ENCODE data around the gene RPL13. TPM values are rescaled to one million over a fixed set of nuclear protein-coding genes. Genes with fewer than 3 reads are reported as not detected.

Gene RPL13
- total RNA-seq = 1,000 to 10,000 TPM; 1,505 to 1,678 TPM
- polyA plus RNA-seq = 1,000 to 10,000 TPM; 4,359 to 6,820 TPM
- long read RNA-seq, donor 1, full-length matches to known transcripts = 777 of 877 reads
- long read RNA-seq, donor 1, partial matches to known transcripts = 70 of 877 reads
- long read RNA-seq, donor 1, other reads (novel, unspliced or antisense) = 30 of 877 reads
- long read RNA-seq, donor 2, full-length matches to known transcripts = 503 of 514 reads
- long read RNA-seq, donor 2, partial matches to known transcripts = 6 of 514 reads
- long read RNA-seq, donor 2, other reads (novel, unspliced or antisense) = 5 of 514 reads

DNA sequence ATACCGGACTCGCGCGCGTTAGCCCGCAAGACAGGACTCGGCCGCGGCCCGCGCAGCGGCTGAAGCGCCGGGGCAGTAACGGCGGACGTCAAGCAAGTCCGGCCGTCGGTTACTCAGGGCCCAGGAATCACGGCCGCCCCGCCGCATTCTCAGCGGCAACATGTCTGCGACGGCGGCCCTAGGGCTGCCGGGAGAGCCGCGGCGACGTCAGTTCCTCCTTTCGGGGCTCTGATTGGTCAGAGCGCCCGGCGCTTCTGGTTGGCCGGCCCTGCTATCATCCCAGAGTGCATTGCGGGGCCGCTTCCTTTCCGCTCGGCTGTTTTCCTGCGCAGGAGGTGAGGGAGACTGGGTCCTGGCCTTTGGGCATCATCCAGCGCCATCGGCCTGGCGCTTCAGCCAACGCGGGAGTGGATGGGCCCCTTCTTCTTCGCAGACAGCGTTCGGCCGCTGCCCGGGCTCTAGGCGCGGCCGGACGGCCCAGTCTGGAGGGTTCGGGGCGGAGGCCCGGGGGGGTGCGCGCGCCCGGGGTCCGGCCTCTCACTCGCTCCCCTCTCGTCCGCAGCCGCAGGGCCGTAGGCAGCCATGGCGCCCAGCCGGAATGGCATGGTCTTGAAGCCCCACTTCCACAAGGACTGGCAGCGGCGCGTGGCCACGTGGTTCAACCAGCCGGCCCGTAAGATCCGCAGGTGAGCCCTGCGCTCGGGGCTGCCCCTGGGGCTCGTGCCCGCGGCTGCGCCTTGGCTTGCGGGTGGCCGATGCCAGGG, at the start of gene RPL13:
Gene RPL13 (plus strand): TSS at position 305 of the 764 bp plus-strand sequence. CDS start 278 bp downstream, at position 583.
- Histone ChIP-seq H3K36me3 (ENCODE audit: control insufficient read depth in 1 of 2, insufficient read depth in 2 of 2, low read length in 1 of 2) (peaks cover 0 to 15% of the 10 kb centered on the region in 2 donors), H3K4me3 (ENCODE audit: low read length in 2 of 2) (peak within 1 kb of the TSS; percentile 78 to 80), H3K9me3 (ENCODE audit: control insufficient read depth, low read length) (no peaks in the 10 kb centered on the region), H3K4me1 (ENCODE audit: control insufficient read depth in 1 of 2, insufficient read depth in 2 of 2, low read length in 2 of 2) (no peaks in the 10 kb centered on the region), H3K27me3 (ENCODE audit: control insufficient read depth in 1 of 2, insufficient read depth in 2 of 2, low read length in 1 of 2) (peaks cover 0 to under 1% of the 10 kb centered on the region in 2 donors), H3K27ac (ENCODE audit: low read depth in 1 of 2, low read length in 2 of 2) (peak within 1 kb of the TSS; percentile 83 to 88)
- peak; percentile 98 for ATAC-seq (ENCODE audit: low FRiP score)
- 0% methylated on average over 77 to 87 of the region's 87 CpGs for WGBS, 2 donors
- DNase-seq = peak; percentile 97 to 98
- intact Hi-C loops (cut with DNase I) = loop anchor here in 1 of 2 donors (10.0 kb wide), 1 partner anchor 316 kb away; no protein-coding TSS in a partner anchor

DNA sequence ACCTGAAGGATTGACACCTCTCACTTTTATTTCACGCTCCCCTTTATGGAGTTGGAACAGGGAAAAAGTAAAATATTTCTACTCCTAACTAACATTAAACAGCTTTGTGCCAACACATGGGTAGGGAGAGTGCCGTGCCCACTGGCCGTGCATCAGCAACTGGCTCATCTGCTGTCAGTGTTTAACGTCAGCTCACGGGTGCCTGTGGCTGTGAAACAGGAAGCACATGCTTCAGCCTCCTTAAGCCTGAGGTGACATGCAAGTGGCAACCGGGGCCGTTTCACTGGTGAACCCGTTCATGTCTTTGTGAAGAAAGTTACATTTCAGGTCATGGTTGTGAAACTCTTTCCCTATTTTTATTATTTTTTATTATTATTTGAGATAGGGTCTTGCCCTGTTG, 49.1 kb upstream of the RPL13 start:
- ATAC-seq (ENCODE audit: low FRiP score) = no peak
- WGBS, 2 donors = 81 to 83% methylated on average over 8 of the region's 8 CpGs
- no peak for DNase-seq

GRCh38 chr16:89512453-89512852, 48.0 kb upstream of the RPL13 start:
- H3K36me3 ChIP-seq (ENCODE audit: control insufficient read depth in 1 of 2, insufficient read depth in 2 of 2, low read length in 1 of 2) = peaks cover 3% of the 10 kb centered on the region in 2 donors
- H3K4me1 ChIP-seq (ENCODE audit: control insufficient read depth in 1 of 2, insufficient read depth in 2 of 2, low read length in 2 of 2) = no peaks in the 10 kb centered on the region
- DNase-seq = no peak
- H3K27ac ChIP-seq (ENCODE audit: low read depth in 1 of 2, low read length in 2 of 2) = no peak overlapping the region
- H3K4me3 ChIP-seq (ENCODE audit: low read length in 2 of 2) = no peak overlapping the region
- no peaks in the 10 kb centered on the region for H3K27me3 ChIP-seq (ENCODE audit: control insufficient read depth in 1 of 2, insufficient read depth in 2 of 2, low read length in 1 of 2)
- no peak for ATAC-seq (ENCODE audit: low FRiP score)
- H3K9me3 ChIP-seq (ENCODE audit: control insufficient read depth, low read length) = no peaks in the 10 kb centered on the region
- WGBS, 2 donors = 86 to 90% methylated on average over 9 of the region's 9 CpGs
- intact Hi-C loops (cut with DNase I) = no loop called here

More for the DNA sequence above, 49.1 kb upstream of the RPL13 start:
- Histone ChIP-seq H3K36me3 (ENCODE audit: control insufficient read depth in 1 of 2, insufficient read depth in 2 of 2, low read length in 1 of 2) (peaks cover 3% of the 10 kb centered on the region in 2 donors), H3K4me3 (ENCODE audit: low read length in 2 of 2) (no peak overlapping the region), H3K9me3 (ENCODE audit: control insufficient read depth, low read length) (no peaks in the 10 kb centered on the region), H3K27me3 (ENCODE audit: control insufficient read depth in 1 of 2, insufficient read depth in 2 of 2, low read length in 1 of 2) (no peaks in the 10 kb centered on the region), H3K4me1 (ENCODE audit: control insufficient read depth in 1 of 2, insufficient read depth in 2 of 2, low read length in 2 of 2) (no peaks in the 10 kb centered on the region), H3K27ac (ENCODE audit: low read depth in 1 of 2, low read length in 2 of 2) (no peak overlapping the region)
- intact Hi-C loops (cut with DNase I) = no loop called here

- no peaks in the 10 kb centered on the region for H3K27me3 ChIP-seq (ENCODE audit: control insufficient read depth in 1 of 2, insufficient read depth in 2 of 2, low read length in 1 of 2)
- WGBS, 2 donors = 81 to 84% methylated on average over 9 of the region's 9 CpGs
These were observed 43.4 kb upstream of the RPL13 start for GRCh38 chr16:89517128-89517527.

GRCh38 chr16:89519881-89520280, 40.6 kb upstream of the RPL13 start:
- Histone ChIP-seq H3K4me1 (ENCODE audit: control insufficient read depth in 1 of 2, insufficient read depth in 2 of 2, low read length in 2 of 2) (no peaks in the 10 kb centered on the region), H3K36me3 (ENCODE audit: control insufficient read depth in 1 of 2, insufficient read depth in 2 of 2, low read length in 1 of 2) (peaks cover 0 to 11% of the 10 kb centered on the region in 2 donors), H3K4me3 (ENCODE audit: low read length in 2 of 2) (no peak overlapping the region), H3K27me3 (ENCODE audit: control insufficient read depth in 1 of 2, insufficient read depth in 2 of 2, low read length in 1 of 2) (no peaks in the 10 kb centered on the region), H3K9me3 (ENCODE audit: control insufficient read depth, low read length) (no peaks in the 10 kb centered on the region), H3K27ac (ENCODE audit: low read depth in 1 of 2, low read length in 2 of 2) (no peak overlapping the region)
- no peak for ATAC-seq (ENCODE audit: low FRiP score)
- no peak for DNase-seq
- intact Hi-C loops (cut with DNase I) = no loop called here
- 83 to 90% methylated on average over 15 of the region's 15 CpGs for WGBS, 2 donors

More at GRCh38 chr16:89517128-89517527, 43.4 kb upstream of the RPL13 start:
- Histone ChIP-seq H3K36me3 (ENCODE audit: control insufficient read depth in 1 of 2, insufficient read depth in 2 of 2, low read length in 1 of 2) (peaks cover 3 to 6% of the 10 kb centered on the region in 2 donors), H3K27ac (ENCODE audit: low read depth in 1 of 2, low read length in 2 of 2) (no peak overlapping the region), H3K9me3 (ENCODE audit: control insufficient read depth, low read length) (no peaks in the 10 kb centered on the region), H3K4me1 (ENCODE audit: control insufficient read depth in 1 of 2, insufficient read depth in 2 of 2, low read length in 2 of 2) (no peaks in the 10 kb centered on the region), H3K4me3 (ENCODE audit: low read length in 2 of 2) (no peak overlapping the region)
- intact Hi-C loops (cut with DNase I) = no loop called here
- ATAC-seq (ENCODE audit: low FRiP score) (no peak), DNase-seq (no peak)

DNA sequence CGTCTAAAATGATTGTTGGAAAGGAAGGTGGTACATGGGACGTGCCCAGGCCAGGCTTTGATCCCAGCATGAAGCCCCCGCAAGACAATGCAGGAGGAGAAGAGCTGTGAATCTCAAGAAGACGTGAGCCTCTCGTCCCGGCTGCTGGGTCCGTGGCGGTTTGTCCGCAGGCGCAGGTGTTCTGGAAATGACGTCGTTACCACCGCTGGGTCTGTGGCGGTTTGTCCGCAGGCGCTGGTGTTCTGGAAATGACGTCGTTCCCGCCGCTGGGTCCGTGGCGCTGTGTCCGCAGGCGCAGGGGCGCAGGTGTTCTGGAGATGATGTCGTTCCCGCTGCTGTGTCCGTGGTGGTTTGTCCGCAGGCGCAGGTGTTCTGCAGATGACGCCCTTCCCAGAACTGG, 38.2 kb upstream of the RPL13 start:
- WGBS, 2 donors = 91 to 92% methylated on average over 31 of the region's 31 CpGs
- DNase-seq (no peak), ATAC-seq (ENCODE audit: low FRiP score) (no peak)
- intact Hi-C loops (cut with DNase I) = no loop called here
- Histone ChIP-seq H3K27ac (ENCODE audit: low read depth in 1 of 2, low read length in 2 of 2) (no peak overlapping the region), H3K27me3 (ENCODE audit: control insufficient read depth in 1 of 2, insufficient read depth in 2 of 2, low read length in 1 of 2) (no peaks in the 10 kb centered on the region), H3K4me1 (ENCODE audit: control insufficient read depth in 1 of 2, insufficient read depth in 2 of 2, low read length in 2 of 2) (no peaks in the 10 kb centered on the region), H3K9me3 (ENCODE audit: control insufficient read depth, low read length) (no peaks in the 10 kb centered on the region), H3K4me3 (ENCODE audit: low read length in 2 of 2) (no peak overlapping the region), H3K36me3 (ENCODE audit: control insufficient read depth in 1 of 2, insufficient read depth in 2 of 2, low read length in 1 of 2) (peaks cover 0 to 11% of the 10 kb centered on the region in 2 donors)

DNA sequence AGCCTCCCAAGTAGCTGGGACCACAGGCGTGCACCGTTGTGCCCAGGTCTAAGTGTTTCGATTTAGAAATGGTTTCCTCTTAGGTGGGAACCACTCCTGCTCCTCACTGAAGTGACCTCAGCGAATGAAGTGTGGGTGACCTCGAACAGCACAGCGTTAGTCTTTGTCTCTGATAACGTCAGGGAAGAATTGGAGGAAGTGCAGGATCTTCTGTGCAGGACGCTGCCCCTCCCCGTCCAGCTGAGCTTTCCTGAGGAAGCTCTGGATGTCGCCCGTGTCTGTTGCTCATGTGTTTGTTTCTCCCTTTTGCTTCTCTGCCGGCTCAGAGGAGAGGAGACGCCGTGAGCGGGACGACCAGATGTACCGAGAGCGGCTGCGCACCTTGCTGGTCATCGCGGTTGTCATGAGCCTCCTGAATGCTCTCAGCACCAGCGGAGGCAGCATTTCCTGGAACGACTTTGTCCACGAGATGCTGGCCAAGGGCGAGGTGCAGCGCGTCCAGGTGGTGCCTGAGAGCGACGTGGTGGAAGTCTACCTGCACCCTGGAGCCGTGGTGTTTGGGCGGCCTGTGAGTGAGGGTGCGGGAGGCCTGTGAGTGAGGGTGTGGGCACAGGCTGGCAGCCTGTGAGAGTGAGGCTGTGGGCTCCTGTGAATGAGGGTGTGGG, 36.7 kb upstream of the RPL13 start:
- no peaks in the 10 kb centered on the region for H3K9me3 ChIP-seq (ENCODE audit: control insufficient read depth, low read length)
- H3K27ac ChIP-seq (ENCODE audit: low read depth in 1 of 2, low read length in 2 of 2) = no peak overlapping the region
- H3K4me3 ChIP-seq (ENCODE audit: low read length in 2 of 2) = no peak overlapping the region
- intact Hi-C loops (cut with DNase I) = no loop called here
- H3K27me3 ChIP-seq (ENCODE audit: control insufficient read depth in 1 of 2, insufficient read depth in 2 of 2, low read length in 1 of 2) = no peaks in the 10 kb centered on the region
- no peak for DNase-seq
- H3K36me3 ChIP-seq (ENCODE audit: control insufficient read depth in 1 of 2, insufficient read depth in 2 of 2, low read length in 1 of 2) = peaks cover 0 to 7% of the 10 kb centered on the region in 2 donors
- no peak for ATAC-seq (ENCODE audit: low FRiP score)
- H3K4me1 ChIP-seq (ENCODE audit: control insufficient read depth in 1 of 2, insufficient read depth in 2 of 2, low read length in 2 of 2) = no peaks in the 10 kb centered on the region
- 91 to 92% methylated on average over 31 to 32 of the region's 32 CpGs for WGBS, 2 donors

DNA sequence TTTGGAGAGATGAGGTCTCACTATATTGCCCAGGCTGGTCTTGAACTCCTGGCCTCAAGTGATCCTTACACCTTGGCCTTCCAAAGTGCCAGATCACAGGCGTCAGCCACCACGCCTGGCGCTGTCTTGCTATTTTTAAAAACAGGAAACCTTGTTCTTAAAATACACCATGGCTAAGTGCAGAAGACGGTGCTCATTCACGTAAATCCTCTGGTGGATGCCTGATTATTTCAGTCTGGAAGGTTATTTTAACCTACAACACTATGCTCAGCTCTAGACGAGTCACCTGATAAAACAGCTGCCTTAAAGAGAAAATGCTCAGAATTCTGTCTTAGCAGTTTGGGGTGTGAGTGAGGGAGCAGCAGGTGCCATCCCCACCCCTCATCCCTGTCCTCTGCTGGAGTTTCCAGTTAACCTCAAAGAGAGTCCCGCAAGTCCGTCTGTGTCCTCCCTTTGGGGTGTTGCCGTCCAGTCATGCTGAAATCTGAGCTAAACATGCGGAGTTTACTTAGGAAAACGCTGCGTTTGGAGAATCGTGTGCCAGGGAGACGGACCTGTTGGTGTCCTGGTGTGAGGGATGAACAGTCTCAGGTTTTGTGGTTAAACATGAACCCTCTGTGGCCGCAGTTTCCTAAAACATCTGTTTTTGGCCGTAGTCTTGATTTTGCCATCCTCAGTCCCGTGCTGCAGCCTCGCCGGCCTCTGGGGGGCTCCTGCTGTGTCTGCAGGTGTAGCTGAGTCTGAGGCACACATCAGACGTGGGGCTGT, 35.2 kb upstream of the RPL13 start:
- DNase-seq = no peak
- no peak overlapping the region for H3K27ac ChIP-seq (ENCODE audit: low read depth in 1 of 2, low read length in 2 of 2)
- intact Hi-C loops (cut with DNase I) = no loop called here
- no peaks in the 10 kb centered on the region for H3K4me1 ChIP-seq (ENCODE audit: control insufficient read depth in 1 of 2, insufficient read depth in 2 of 2, low read length in 2 of 2)
- WGBS, 2 donors = 72 to 78% methylated on average over 20 of the region's 20 CpGs
- no peak overlapping the region for H3K4me3 ChIP-seq (ENCODE audit: low read length in 2 of 2)
- no peaks in the 10 kb centered on the region for H3K9me3 ChIP-seq (ENCODE audit: control insufficient read depth, low read length)
- no peaks in the 10 kb centered on the region for H3K27me3 ChIP-seq (ENCODE audit: control insufficient read depth in 1 of 2, insufficient read depth in 2 of 2, low read length in 1 of 2)
- ATAC-seq (ENCODE audit: low FRiP score) = no peak
- peaks cover 0 to 7% of the 10 kb centered on the region in 2 donors for H3K36me3 ChIP-seq (ENCODE audit: control insufficient read depth in 1 of 2, insufficient read depth in 2 of 2, low read length in 1 of 2)

All from aorta (tissue), 5 donors.